K562 (cell line): ENCODE results near the gene DGKZ. TPM values are rescaled to one million over a fixed set of nuclear protein-coding genes. Genes with fewer than 3 reads are reported as not detected.

Experiments
- ATAC-seq: fragments of 200-7000 bp; cut with Tn5 transposase; 3 replicates; pipeline ENCODE4 v1.9.1; 2020; ENCODE audit warnings: moderate library complexity
- BruUV-seq: library from RNA; stranded (reverse); fragments of 400-500 nt; replicated peaks from 2 replicates; lab custom pipeline; 2021; lab: Mats Ljungman, UMichigan
- CTCF ChIA-PET: fragments of 300-600 bp; formaldehyde crosslinking; extraction: SDS; loops from one replicate; lab custom pipeline; 2021; ENCODE audit warnings: low intra/inter-chr PET ratio; lab: Yijun Ruan, JAX
- POLR2A ChIA-PET: fragments of 300-600, 350-650 bp; sonication (Branson Sonifier 250); formaldehyde crosslinking; extraction: SDS; loops from one replicate; lab custom pipeline; 2021; ENCODE audit warnings: antibody characterized with exemption, inconsistent platforms; lab: Yijun Ruan, JAX
- DNase-seq, 4 experiments: peaks; one replicate each; pipeline versions ENCODE4 v3.0.0 to v3.0.0-alpha.2; 2011 to 2018; ENCODE audit warnings: low spot score in 3 of 4, mixed read lengths in 3 of 4; ENCODE audit errors: extremely low read depth in 1 of 4
- FAIRE-seq: peaks from 2 replicates; lab custom pipeline; 2011; peaks lifted over from hg19 to GRCh38; lab: Jason Lieb, UNC
- H2AFZ ChIP-seq: 2 replicates; pipeline ENCODE4 v1.6.0; 2011; ENCODE audit warnings: low read depth, low read length, control low read depth, inconsistent platforms
- H3K27ac ChIP-seq: fragments of 200-600 bp; 3 replicates; pipeline ENCODE4 v1.8.0; 2011; ENCODE audit warnings: low read depth, mild to moderate bottlenecking, control low read depth, inconsistent platforms, low read length, moderate library complexity, mixed read lengths; ENCODE audit errors: extremely low read depth
- H3K27me3 ChIP-seq, 2 experiments: fragments of 300-600 bp in 1 of 2; 2 replicates in 1 of 2; 3 replicates in 1 of 2; pipeline versions ENCODE4 v1.6.0 to v1.8.0; 2011; ENCODE audit warnings: inconsistent platforms in 2 of 2, low read length in 2 of 2, mild to moderate bottlenecking in 1 of 2, mixed read lengths in 1 of 2, moderate library complexity in 1 of 2; ENCODE audit not compliant: control insufficient read depth in 2 of 2, insufficient read depth in 2 of 2
- H3K36me3 ChIP-seq: fragments of 300-600 bp; 3 replicates; pipeline ENCODE4 v1.8.0; 2011; ENCODE audit warnings: mild to moderate bottlenecking, low read length, inconsistent platforms; ENCODE audit not compliant: control insufficient read depth, insufficient read depth
- H3K4me1 ChIP-seq, 2 experiments: fragments of 200-600 bp in 1 of 2; replicated peaks in 1 of 2; 2 replicates in 1 of 2; 3 replicates in 1 of 2; pipeline versions ENCODE4 v1.5.1 to v1.8.0; 2011; ENCODE audit warnings: inconsistent platforms in 2 of 2, low read length in 2 of 2, mild to moderate bottlenecking in 1 of 2, mixed read lengths in 1 of 2, moderate library complexity in 1 of 2; ENCODE audit not compliant: control insufficient read depth in 2 of 2, insufficient read depth in 2 of 2
- H3K4me2 ChIP-seq: 2 replicates; pipeline ENCODE4 v1.6.1; 2011; ENCODE audit warnings: low read length, control low read depth, inconsistent platforms, mixed read lengths; ENCODE audit not compliant: insufficient read depth
- H3K4me3 ChIP-seq: fragments of 200-600 bp; sonication (generic), shearing (Covaris generic); 2 replicates; pipeline ENCODE4 v1.5.1; 2016; ENCODE audit warnings: control low read depth, inconsistent platforms
- H3K79me2 ChIP-seq: fragments of 200-600 bp; 3 replicates; pipeline ENCODE4 v1.8.0; 2011; ENCODE audit warnings: low read length, inconsistent platforms; ENCODE audit not compliant: control insufficient read depth, insufficient read depth
- H3K9ac ChIP-seq, 2 experiments: 2 replicates each; pipeline versions ENCODE4 v1.6.0 to v1.6.1; 2011; ENCODE audit warnings: low read depth in 2 of 2, low read length in 2 of 2, control low read depth in 1 of 2, inconsistent platforms in 1 of 2, mild to moderate bottlenecking in 1 of 2, mixed read lengths in 1 of 2; ENCODE audit not compliant: insufficient read depth in 1 of 2
- H3K9me1 ChIP-seq: one replicate; pipeline ENCODE4 v1.6.0; 2011; ENCODE audit warnings: inconsistent platforms, mild to moderate bottlenecking, low read length, moderate library complexity; ENCODE audit not compliant: control insufficient read depth, insufficient read depth
- H3K9me3 ChIP-seq: replicated peaks from 2 replicates; pipeline ENCODE4 v1.5.1; 2011; ENCODE audit warnings: low read depth, low read length, inconsistent platforms; ENCODE audit not compliant: control insufficient read depth, insufficient read depth
- H4K20me1 ChIP-seq: replicated peaks from 2 replicates; pipeline ENCODE4 v1.6.1; 2011; ENCODE audit warnings: low read length, inconsistent platforms, mixed read lengths; ENCODE audit not compliant: control insufficient read depth, insufficient read depth
- MCM2 ChIP-seq: fragments of 450-650 bp; IDR thresholded peaks from 2 replicates; pipeline ENCODE4 v1.6.1; 2017; ENCODE audit warnings: low read depth, mild to moderate bottlenecking
- WHSC1 ChIP-seq: IDR thresholded peaks from one replicate; pipeline ENCODE4 v1.6.1; 2012; ENCODE audit warnings: low read length, control low read depth, inconsistent platforms
- YY1 ChIP-seq, 3 experiments: IDR thresholded peaks; 2 replicates each; pipeline ENCODE4 v1.6.1; 2011; ENCODE audit warnings: low read length in 2 of 3, mild to moderate bottlenecking in 2 of 3, moderate library complexity in 2 of 3, borderline replicate concordance in 1 of 3, control low read depth in 1 of 3, low read depth in 1 of 3; ENCODE audit not compliant: insufficient read depth in 3 of 3, insufficient replicate concordance in 2 of 3, control insufficient read depth in 1 of 3, insufficient read length in 1 of 3; ENCODE audit errors: extremely low read depth in 1 of 3
- WGBS: fragments of 100-300 bp; shearing (Covaris generic); methylation state at CpG from one replicate; pipeline ENCODE4 v1.1.6; 2016; ENCODE audit warnings: low coverage, mixed read lengths; ENCODE audit not compliant: insufficient coverage; ENCODE audit errors: missing lambda C conversion rate; 5-methylcytosine and 5-hydroxymethylcytosine counted together
- in situ Hi-C: fragments of 300-500 bp; cut with MboI; formaldehyde crosslinking; loops from 4 replicates; pipeline ENCODE4 v1.15.0; 2018; ENCODE audit warnings: inconsistent platforms, mixed read lengths
- intact Hi-C: fragments of 100-400 bp; cut with micrococcal nuclease; formaldehyde crosslinking; loops from 2 replicates; pipeline ENCODE4 v1.14.2; 2022
- polyA plus RNA-seq, 8 experiments: library from polyadenylated mRNA; depleted of rRNA in 4 of 8; stranded (reverse) in 5 of 8; unstranded in 3 of 8; fragments of >200 nt; fragmentation: Nextera tagmentation in 2 of 8; fragmentation: Illumina TruSeq in 1 of 8; extraction: Ambion mirVana in 2 of 8; extraction: Trizol in 1 of 8; gene quantifications; 2 replicates each; pipeline versions ENCODE4 v1.2.1 to v1.2.3, GENCODE V29; 2011 to 2014; ENCODE audit warnings: inconsistent platforms in 1 of 8, missing spikeins in 1 of 8
- total RNA-seq, 7 experiments: library from RNA; depleted of rRNA in 6 of 7; stranded (reverse); fragments of >200 nt in 6 of 7; fragmentation: Illumina TruSeq in 2 of 7; extraction: Trizol in 2 of 7; gene quantifications; 2 replicates each; pipeline versions ENCODE4 v1.2.1 to v1.2.3, GENCODE V29; 2011 to 2021; ENCODE audit warnings: low replicate concordance in 1 of 7
- TF ChIP-seq, protein P1 (sequence below): fragments of 450-650 bp; IDR thresholded peaks from 2 replicates; pipeline ENCODE4 v1.6.1; 2016

The DGKZ gene
- total and polyA plus RNA-seq, 9 of the 15 experiments (the other 6 are each of a cell fraction or from before 2014, with no cell fraction given) = 0.51 to 100 (median 44.2) TPM

DNA sequence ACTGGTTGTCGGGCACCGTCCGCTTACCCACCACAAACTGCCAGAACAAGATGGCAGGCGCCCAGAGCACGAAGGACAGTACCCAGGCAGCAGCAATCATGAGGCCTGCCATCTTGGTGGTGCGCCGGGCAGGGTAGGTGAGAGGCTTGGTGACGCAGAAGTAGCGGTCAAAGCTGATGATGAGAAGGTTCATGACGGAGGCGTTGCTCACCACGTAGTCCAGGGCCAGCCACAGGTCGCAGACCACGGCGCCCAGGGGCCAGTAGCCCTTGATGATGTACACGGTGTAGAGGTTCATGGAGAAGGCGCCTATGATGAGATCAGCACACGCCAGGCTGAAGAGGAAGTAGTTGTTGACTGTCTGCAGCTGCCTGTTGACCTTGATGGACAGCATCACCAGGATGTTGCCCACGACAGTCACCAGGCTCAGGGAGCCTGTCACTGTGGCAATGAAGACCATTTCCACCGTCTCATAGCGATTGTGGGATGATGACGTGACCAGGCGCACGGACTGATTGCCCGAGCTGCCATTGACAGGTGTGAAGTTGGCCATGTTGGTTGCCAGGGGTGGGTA is 38.8 kb downstream of the DGKZ start:
- WGBS = 71% methylated on average over 25 of the region's 25 CpGs
- no peak overlapping the region for H3K4me2 ChIP-seq
- no peak for DNase-seq
- peaks cover 0 to 11% of the 10 kb centered on the region in 2 experiments; a peak in 1 of 5 replicates for H3K27me3 ChIP-seq
- no peak overlapping the region for H3K9ac ChIP-seq
- ChIA-PET POLR2A (no interaction called here), CTCF (no interaction called here)
- ATAC-seq = no peak
- TF ChIP-seq YY1 (IDR thresholded peaks at IDR 0.05; ENCODE audit: borderline replicate concordance in 1 of 3, control insufficient read depth in 1 of 3, extremely low read depth in 1 of 3, insufficient read depth in 3 of 3, insufficient read length in 1 of 3, insufficient replicate concordance in 2 of 3, low read depth in 1 of 3, low read length in 2 of 3) = peak in 1 of 3 experiments; percentile 31
- TF ChIP-seq, protein P1, sequence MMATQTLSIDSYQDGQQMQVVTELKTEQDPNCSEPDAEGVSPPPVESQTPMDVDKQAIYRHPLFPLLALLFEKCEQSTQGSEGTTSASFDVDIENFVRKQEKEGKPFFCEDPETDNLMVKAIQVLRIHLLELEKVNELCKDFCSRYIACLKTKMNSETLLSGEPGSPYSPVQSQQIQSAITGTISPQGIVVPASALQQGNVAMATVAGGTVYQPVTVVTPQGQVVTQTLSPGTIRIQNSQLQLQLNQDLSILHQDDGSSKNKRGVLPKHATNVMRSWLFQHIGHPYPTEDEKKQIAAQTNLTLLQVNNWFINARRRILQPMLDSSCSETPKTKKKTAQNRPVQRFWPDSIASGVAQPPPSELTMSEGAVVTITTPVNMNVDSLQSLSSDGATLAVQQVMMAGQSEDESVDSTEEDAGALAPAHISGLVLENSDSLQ = peak; percentile 68
- no peak for TF ChIP-seq WHSC1
- no peak for TF ChIP-seq MCM2
- peaks cover 7% of the 10 kb centered on the region for H3K9me1 ChIP-seq
- peaks cover 27 to 80% of the 10 kb centered on the region in 2 experiments for H3K4me1 ChIP-seq
- H3K27ac ChIP-seq = no peak overlapping the region
- H3K79me2 ChIP-seq = peaks cover 16% of the 10 kb centered on the region
- in situ Hi-C loops = no loop called here
- no peak for FAIRE-seq
- H3K9me3 ChIP-seq = no peaks in the 10 kb centered on the region
- no peaks in the 10 kb centered on the region; the same call in 1 of the 2 replicates for H4K20me1 ChIP-seq
- no TSS peak for BruUV-seq
- H2AFZ ChIP-seq = no peak overlapping the region
- peaks cover 17% of the 10 kb centered on the region; the same call in 1 of the 3 replicates for H3K36me3 ChIP-seq
- intact Hi-C loops = loop anchor here (5.0 kb wide), 1 partner anchor 231 kb away; the partner anchor contains the start of genes ATG13 and HARBI1
- no peak overlapping the region for H3K4me3 ChIP-seq
